Esophagus squamous epithelium (tissue), 4 donors: ENCODE measurements around the gene FURIN.

Experiments
- POLR2A ChIP-seq, 4 donors: fragments of 450-650 bp; IDR thresholded peaks; one replicate each; pipeline ENCODE4 v1.6.1; 2017; ENCODE audit warnings: antibody characterized with exemption in 4 of 4, mild to moderate bottlenecking in 4 of 4, moderate library complexity in 3 of 4
- TF ChIP-seq, protein P1 (sequence below), 6 experiments: fragments of 450-650 bp in 4 of 6; fragments of 200-600 bp in 2 of 6; sonication (generic) in 2 of 6; IDR thresholded peaks; one replicate each; pipeline ENCODE4 v1.5.1; 2016 to 2019; ENCODE audit warnings: antibody characterized with exemption in 6 of 6, mild to moderate bottlenecking in 4 of 6, moderate library complexity in 4 of 6

DNA sequence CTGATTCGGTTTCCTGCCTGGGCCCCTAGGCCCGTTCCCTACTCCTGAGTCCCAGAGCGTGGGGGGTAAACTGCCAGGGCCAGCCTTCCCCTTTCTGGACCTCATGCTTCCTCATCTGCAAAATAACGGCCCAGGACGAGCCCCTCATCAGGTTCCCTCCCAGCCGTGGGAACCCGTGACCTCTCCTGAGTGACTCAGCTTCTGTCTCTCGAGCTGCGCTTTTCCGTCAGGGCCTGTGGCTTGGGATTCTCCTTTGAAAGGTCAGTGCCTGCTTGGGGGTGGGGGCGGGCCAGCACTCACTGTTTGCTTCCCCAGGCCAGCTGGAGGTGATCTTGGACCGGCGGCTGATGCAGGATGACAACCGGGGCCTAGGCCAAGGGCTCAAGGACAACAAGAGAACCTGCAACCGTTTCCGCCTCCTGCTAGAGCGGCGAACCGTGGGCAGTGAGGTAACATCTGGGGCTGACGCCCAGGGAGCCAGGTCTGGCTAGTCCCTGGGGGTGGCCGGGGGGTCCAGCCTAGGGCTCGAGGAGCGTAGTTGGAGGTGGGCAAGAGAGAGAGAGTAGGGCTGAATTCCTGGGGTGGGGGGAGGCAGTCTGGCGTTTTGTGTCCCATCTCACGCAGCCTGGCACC is 47.5 kb downstream of the FURIN start:
- TF ChIP-seq POLR2A (IDR thresholded peaks at IDR 0.05), result no peak
- TF ChIP-seq, protein P1, sequence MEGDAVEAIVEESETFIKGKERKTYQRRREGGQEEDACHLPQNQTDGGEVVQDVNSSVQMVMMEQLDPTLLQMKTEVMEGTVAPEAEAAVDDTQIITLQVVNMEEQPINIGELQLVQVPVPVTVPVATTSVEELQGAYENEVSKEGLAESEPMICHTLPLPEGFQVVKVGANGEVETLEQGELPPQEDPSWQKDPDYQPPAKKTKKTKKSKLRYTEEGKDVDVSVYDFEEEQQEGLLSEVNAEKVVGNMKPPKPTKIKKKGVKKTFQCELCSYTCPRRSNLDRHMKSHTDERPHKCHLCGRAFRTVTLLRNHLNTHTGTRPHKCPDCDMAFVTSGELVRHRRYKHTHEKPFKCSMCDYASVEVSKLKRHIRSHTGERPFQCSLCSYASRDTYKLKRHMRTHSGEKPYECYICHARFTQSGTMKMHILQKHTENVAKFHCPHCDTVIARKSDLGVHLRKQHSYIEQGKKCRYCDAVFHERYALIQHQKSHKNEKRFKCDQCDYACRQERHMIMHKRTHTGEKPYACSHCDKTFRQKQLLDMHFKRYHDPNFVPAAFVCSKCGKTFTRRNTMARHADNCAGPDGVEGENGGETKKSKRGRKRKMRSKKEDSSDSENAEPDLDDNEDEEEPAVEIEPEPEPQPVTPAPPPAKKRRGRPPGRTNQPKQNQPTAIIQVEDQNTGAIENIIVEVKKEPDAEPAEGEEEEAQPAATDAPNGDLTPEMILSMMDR (IDR thresholded peaks at IDR 0.05), result no peak
